Activated T-cell treated with anti-CD3 and anti-CD28 coated beads, Interleukin-2, amount 50 U/mL, for 72 hours (primary cell): ENCODE measurements around the gene PDE8A. TPM values are rescaled to one million over a fixed set of nuclear protein-coding genes. Genes with fewer than 3 reads are reported as not detected.

Experiments
- ATAC-seq, 2 donors: fragments of 150-1000 bp; cut with Tn5 transposase; replicated peaks in 1 of 2; 2 replicates each; pipeline ENCODE4 v1.10.0; 2021; ENCODE audit warnings: moderate library complexity in 2 of 2, mild to moderate bottlenecking in 1 of 2
- DNase-seq, 2 donors: peaks; one replicate each; pipeline ENCODE4 v3.0.0; 2021 to 2022; ENCODE audit warnings: mixed read lengths in 1 of 2
- H3K27ac Mint-ChIP-seq: one replicate; pipeline ENCODE4 v1.8.0; 2022; ENCODE audit warnings: mild to moderate bottlenecking, moderate library complexity, mixed read lengths
- H3K27me3 Mint-ChIP-seq: one replicate; pipeline ENCODE4 v1.8.0; 2022; ENCODE audit warnings: low read depth, mixed read lengths
- H3K36me3 Mint-ChIP-seq, 2 donors: one replicate each; pipeline ENCODE4 v1.8.0; 2022; ENCODE audit warnings: mixed read lengths in 2 of 2, mild to moderate bottlenecking in 1 of 2; ENCODE audit not compliant: insufficient read depth in 2 of 2
- H3K4me1 Mint-ChIP-seq: one replicate; pipeline ENCODE4 v1.8.0; 2022; ENCODE audit warnings: low read depth, mixed read lengths
- H3K4me3 Mint-ChIP-seq, 2 donors: one replicate each; pipeline ENCODE4 v1.8.0; 2022; ENCODE audit warnings: mild to moderate bottlenecking in 2 of 2, mixed read lengths in 2 of 2, moderate library complexity in 2 of 2
- H3K9me3 Mint-ChIP-seq, 2 donors: one replicate each; pipeline ENCODE4 v1.8.0; 2022; ENCODE audit warnings: mixed read lengths in 2 of 2
- total RNA-seq, 2 donors: library from RNA; stranded (reverse); gene quantifications; one replicate each; pipeline ENCODE4 v1.2.3, GENCODE V29; 2022

Gene PDE8A
- total RNA-seq, 2 donors from 2014 or later, result 31.6 to 37.7 TPM

DNA sequence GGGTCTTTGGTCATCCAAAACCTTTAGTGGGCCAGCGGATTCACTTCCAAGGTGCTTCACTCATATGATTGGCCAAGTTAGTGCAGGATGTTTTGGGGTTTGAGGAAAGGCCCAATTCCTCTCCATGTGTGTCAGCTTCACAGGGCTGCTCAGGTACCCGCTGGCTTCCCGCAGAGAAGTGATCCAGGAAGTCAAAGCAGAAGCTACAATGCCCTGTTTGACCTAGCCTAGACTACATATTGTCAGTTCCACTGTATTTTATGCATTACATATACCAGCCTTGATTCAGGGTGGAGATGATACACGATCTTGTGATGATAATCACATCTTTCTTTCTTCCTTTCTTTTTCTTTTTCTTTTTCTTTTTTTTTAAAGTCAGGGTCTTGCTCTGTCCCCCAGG, 32.1 kb downstream of the PDE8A start:
- H3K27ac Mint-ChIP-seq, result no peak overlapping the region
- no peaks in the 10 kb centered on the region for H3K36me3 Mint-ChIP-seq
- H3K4me3 Mint-ChIP-seq, result no peak overlapping the region
- ATAC-seq (no peak), DNase-seq (no peak)
- H3K9me3 Mint-ChIP-seq, result no peaks in the 10 kb centered on the region
- no peaks in the 10 kb centered on the region for H3K27me3 Mint-ChIP-seq
- peaks cover 6% of the 10 kb centered on the region for H3K4me1 Mint-ChIP-seq

DNA sequence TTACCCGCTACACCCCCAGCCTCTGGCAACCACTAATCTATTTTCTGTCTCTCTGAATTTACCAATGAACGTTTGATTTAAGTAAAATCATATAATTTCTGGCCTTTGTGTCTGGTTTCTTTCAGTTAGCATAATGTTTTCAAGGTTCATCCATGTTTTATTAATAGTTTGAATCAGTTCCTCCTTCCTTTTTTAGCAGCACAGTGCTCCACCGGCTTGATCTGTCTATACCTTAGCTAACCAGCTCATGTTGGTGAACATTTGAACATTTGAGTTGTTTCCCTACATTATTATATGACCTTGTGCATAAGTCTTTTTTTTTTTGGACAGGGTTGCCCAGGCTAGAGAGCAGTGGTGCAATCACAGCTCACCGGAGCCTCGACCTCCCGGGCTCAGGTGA, 33.3 kb downstream of the PDE8A start:
- DNase-seq, result no peak
- no peak for ATAC-seq
- H3K4me3 Mint-ChIP-seq, result no peak overlapping the region
- no peak overlapping the region for H3K27ac Mint-ChIP-seq
- no peaks in the 10 kb centered on the region for H3K27me3 Mint-ChIP-seq
- peaks cover 8% of the 10 kb centered on the region for H3K4me1 Mint-ChIP-seq
- H3K9me3 Mint-ChIP-seq, result no peaks in the 10 kb centered on the region
- H3K36me3 Mint-ChIP-seq, result no peaks in the 10 kb centered on the region

DNA sequence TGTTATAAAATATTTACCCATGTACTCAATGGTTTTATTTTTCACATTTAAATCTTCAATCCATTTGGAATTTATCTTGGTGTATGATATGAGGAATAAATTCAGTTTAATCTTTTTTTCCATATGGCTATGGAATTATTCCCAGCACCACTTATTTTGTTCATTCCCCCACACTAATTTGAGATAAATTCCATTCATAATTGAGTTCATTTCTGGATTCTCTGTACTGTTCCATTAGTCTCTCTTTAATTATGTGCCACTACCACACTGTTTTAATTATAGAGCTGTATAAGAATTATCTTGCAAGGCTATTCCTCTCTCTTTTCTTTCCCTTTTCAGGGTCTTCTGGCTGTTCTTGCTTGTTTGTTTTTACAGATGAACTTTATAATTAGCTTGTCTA, 34.6 kb downstream of the PDE8A start:
- DNase-seq, result no peak
- ATAC-seq, result no peak
- H3K4me1 Mint-ChIP-seq, result peaks cover 8% of the 10 kb centered on the region
- no peak overlapping the region for H3K4me3 Mint-ChIP-seq
- H3K36me3 Mint-ChIP-seq, result no peaks in the 10 kb centered on the region
- H3K27me3 Mint-ChIP-seq, result no peaks in the 10 kb centered on the region
- H3K27ac Mint-ChIP-seq, result no peak overlapping the region
- no peaks in the 10 kb centered on the region for H3K9me3 Mint-ChIP-seq

DNA sequence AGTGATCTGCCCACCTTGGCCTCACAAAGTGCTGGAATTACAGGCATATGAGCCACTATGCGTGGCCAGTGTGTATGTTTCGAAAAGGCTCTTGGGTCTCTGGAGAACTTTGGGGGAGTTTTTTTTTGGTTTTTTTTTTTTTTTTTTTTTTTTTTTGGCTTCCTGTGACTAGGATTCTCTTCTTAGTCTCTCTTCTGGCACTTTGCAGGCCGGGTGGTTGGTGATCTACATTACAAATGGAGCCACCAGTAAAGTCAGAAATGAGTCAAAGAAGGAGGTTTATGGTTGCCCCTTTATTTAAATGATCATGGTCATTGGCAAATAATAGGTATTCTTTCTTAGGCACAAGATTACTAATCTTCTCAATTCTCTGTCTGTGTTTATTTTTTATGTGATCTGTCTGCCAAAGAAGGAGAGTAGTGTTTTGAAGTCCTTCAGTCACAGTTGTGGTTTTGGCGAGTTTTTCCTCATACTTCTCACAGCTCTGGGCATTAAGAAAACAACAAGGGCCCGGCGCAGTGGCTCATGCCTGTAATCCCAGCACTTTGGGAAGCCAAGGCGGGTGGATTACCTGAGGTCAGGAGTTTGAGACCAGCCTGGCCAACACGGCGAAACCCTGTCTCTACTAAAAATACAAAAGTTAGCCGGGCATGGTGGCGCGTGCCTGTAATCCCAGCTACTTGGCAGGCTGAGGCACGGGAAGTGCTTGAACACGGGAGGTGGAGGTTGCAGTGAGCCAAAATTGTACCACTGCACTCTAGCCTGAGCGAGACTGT, 38.3 kb downstream of the PDE8A start:
- Mint-ChIP-seq H3K4me1 (peaks cover 18% of the 10 kb centered on the region), H3K36me3 (no peaks in the 10 kb centered on the region), H3K4me3 (no peak overlapping the region), H3K27me3 (no peaks in the 10 kb centered on the region), H3K27ac (no peak overlapping the region), H3K9me3 (no peaks in the 10 kb centered on the region)
- DNase-seq (no peak), ATAC-seq (peak; percentile 37 to 69)

DNA sequence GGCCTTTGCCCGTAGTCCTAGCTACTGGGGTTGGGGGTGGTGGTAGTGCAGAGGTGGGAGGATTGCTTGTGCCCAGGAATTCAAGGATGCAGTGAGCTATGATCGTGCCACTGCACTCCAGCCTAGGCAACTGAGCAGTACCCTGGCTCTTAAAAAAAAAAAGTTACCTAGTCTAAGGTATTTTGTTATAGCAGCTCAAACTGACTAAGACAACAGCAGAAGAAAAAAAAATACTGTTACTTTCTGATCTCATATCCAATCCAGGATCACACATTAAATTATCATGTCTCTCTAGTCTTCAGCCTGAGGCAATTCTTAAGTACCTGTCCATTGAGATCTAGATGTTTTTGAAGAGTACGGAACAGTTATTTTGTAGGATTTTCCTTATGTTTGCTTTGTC, 39.8 kb downstream of the PDE8A start:
- no peak for ATAC-seq
- no peaks in the 10 kb centered on the region for H3K36me3 Mint-ChIP-seq
- H3K4me1 Mint-ChIP-seq, result peaks cover 24% of the 10 kb centered on the region
- no peak overlapping the region for H3K4me3 Mint-ChIP-seq
- H3K9me3 Mint-ChIP-seq, result no peaks in the 10 kb centered on the region
- no peak for DNase-seq
- H3K27ac Mint-ChIP-seq, result no peak overlapping the region
- no peaks in the 10 kb centered on the region for H3K27me3 Mint-ChIP-seq

DNA sequence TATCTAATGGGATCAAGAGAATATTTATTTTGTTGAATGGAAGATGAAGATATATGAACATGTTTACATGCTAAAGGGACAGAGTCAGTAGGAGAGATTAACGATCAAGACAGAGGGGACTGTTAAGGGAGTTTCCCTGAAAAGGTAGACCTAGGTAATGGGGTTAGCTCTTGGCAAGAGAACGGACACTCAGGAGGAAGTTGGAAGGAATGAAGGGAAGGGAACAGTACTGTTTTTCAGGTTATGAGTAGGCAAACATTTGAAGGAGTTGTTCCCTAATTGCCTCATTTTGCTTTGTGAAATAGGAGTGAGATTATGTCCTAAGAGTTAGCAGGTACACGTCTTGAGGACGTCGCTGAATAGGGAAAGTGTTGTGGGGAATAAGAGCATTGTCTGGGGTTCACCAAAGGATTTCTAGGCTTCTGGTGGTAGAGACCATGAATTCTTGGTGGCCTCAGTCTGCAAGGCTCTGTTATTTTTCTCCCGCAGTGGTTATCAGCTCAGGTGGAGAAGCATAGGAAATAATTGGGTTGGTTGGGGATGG, 41.3 kb downstream of the PDE8A start:
- Mint-ChIP-seq H3K27me3 (no peaks in the 10 kb centered on the region), H3K27ac (no peak overlapping the region), H3K4me3 (no peak overlapping the region), H3K36me3 (no peaks in the 10 kb centered on the region), H3K4me1 (peaks cover 33% of the 10 kb centered on the region), H3K9me3 (no peaks in the 10 kb centered on the region)
- ATAC-seq (no peak), DNase-seq (no peak)

DNA sequence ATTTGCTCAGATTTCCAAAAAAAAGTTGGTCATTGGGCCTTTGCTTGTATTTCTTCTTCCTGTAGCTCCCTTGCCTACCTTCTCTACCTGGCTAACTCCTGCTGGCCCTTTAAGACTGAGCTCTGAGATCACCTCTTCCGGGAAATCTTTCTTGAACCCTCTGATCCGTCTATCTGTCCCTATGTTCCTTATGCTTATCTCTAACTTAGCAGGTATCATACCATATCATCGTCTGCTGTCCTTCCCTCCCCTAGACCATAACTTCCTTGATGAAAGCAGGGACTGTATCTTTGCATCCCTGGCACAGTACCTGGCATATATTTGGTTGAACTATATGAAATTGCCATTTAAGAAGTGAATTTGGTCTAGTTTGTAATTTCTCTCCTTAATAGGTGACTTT, 42.3 kb downstream of the PDE8A start:
- Mint-ChIP-seq H3K9me3 (no peaks in the 10 kb centered on the region), H3K4me1 (peaks cover 40% of the 10 kb centered on the region), H3K4me3 (no peak overlapping the region), H3K36me3 (no peaks in the 10 kb centered on the region), H3K27me3 (no peaks in the 10 kb centered on the region), H3K27ac (no peak overlapping the region)
- DNase-seq (no peak), ATAC-seq (no peak)

DNA sequence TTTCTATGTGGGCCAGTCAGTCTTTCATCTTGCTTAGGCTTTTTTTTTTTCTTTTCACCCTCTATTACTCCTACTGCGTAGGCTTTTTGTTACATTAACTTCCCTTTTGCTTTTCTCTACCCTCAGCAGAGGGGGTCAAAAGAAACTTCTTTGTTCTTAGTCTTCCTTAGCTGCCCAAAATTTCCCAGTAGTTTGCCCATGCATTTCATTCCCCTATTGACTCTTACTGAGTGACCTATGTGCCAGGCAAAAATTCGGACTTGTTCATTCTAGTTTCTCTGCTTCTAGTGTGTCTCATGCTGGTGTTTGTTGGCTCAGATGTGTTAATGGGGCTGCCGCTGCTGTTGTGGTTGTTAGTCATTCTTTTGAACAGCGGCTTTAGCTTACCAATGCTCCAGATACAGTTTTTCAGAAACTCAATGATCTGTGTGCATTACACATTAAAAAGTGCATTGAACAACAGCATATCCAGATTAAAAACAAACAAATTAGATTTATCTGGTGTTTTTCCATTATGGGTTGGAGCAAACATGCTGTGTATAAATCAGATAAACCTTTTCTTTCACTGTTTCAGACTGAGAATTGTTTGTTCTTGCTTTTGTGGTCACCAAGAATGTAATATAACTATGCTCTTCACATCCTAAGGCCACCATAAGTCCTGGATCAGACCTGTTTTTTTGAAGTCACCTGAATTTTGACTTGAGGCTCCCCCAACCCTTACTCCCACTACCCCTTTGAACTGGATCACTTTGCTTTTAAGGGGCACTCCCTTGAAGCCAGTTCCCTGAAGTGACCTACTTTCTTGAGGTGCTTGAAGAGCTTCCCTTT, 43.1 kb downstream of the PDE8A start:
- peak; percentile 56 to 77 for ATAC-seq
- peaks cover 45% of the 10 kb centered on the region for H3K4me1 Mint-ChIP-seq
- H3K27me3 Mint-ChIP-seq, result no peaks in the 10 kb centered on the region
- H3K36me3 Mint-ChIP-seq, result no peaks in the 10 kb centered on the region
- peak overlapping the region in 1 of 2 donors; percentile 3 for H3K4me3 Mint-ChIP-seq
- peak in 1 of 2 donors; percentile 13 for DNase-seq
- no peaks in the 10 kb centered on the region for H3K9me3 Mint-ChIP-seq
- no peak overlapping the region for H3K27ac Mint-ChIP-seq

DNA sequence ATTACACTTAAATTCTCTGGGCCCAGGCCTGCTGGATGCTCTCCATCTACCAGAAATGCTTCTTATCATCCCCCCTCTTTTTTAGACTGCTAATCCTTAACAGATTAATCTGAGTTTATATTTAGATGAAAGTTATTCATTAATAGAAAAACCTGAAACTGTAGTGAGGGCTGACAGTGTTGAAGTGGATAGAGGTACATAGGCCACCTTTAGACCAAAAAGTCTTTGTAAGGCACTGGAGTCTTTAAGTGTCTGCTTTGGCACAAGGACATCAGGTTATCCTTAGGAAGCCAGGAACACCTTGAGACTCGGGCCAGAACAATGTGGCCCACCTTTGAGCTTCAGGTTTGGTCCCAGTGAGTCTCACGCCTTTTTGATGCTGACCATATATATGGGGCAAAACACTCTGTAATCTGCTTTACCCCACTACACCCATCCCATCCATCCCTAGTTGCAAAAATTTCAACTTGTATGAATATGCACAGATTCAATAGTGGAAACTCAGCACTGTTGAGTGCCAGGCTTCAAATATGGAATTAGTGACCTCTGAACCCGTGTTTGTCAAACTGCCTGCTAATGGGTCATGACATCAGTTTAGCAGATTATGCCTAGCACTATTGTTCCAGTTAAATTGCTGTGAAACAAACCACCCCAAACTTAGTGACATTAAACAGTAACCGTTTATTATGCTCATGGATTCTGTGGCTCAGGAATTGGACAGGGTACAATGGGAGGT, 44.0 kb downstream of the PDE8A start:
- H3K4me3 Mint-ChIP-seq, result no peak overlapping the region
- H3K27ac Mint-ChIP-seq, result no peak overlapping the region
- no peaks in the 10 kb centered on the region for H3K27me3 Mint-ChIP-seq
- ATAC-seq (no peak), DNase-seq (no peak)
- H3K9me3 Mint-ChIP-seq, result no peaks in the 10 kb centered on the region
- no peaks in the 10 kb centered on the region for H3K36me3 Mint-ChIP-seq
- peaks cover 49% of the 10 kb centered on the region for H3K4me1 Mint-ChIP-seq

DNA sequence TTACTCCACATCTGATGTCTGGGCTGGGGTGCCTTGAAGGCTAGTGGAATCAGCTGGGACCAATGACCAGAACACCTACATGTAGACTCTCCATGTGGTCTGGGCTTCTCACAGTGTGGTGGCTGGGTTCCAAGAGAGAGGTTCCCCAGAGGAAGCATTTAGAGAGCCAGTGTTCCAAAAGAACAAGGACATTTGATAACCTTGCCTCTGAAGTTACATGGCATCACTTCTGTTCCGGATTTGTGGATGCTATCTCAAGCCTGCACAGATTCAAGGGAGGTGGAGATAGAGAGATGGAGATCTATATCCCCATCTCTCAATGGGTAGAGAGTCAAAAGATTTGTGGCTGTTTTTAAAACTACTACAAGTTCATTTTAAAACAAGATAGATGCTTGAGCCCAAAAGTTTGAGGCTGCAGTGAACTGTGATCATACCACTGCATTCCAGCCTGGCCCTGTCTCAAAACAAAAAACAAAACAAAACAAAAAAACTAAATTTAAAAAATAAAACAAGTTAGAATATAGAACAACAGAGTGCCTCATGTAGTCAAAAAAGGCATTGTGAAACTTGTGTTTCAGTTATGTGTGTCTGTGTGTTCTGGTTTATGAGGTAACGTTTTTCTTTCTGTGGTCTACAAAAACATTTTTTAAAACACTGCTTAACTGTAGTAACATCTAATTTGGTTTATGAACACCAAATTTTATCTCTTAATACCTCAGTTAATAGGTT, 44.8 kb downstream of the PDE8A start:
- H3K4me3 Mint-ChIP-seq, result peak overlapping the region in 1 of 2 donors; percentile 33
- ATAC-seq (no peak), DNase-seq (no peak)
- H3K27me3 Mint-ChIP-seq, result no peaks in the 10 kb centered on the region
- no peaks in the 10 kb centered on the region for H3K9me3 Mint-ChIP-seq
- no peak overlapping the region for H3K27ac Mint-ChIP-seq
- H3K4me1 Mint-ChIP-seq, result peaks cover 56% of the 10 kb centered on the region
- no peaks in the 10 kb centered on the region for H3K36me3 Mint-ChIP-seq

DNA sequence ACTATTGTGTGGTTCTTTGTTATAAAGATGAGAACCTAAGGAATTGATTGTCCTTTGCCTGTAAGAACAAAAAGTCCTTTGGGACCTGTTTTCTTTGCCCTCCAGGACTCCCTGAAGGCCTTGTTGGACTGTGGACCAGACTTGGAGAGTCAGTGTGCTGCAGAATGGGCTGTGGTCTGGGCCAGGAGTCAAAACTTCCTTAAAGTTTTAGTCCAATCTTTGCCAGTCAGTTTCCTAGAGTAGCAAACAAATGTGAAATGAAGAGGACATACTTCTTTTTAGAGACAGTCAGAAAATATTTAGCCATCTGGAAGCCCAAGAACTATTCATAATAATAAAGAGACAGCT, 45.4 kb downstream of the PDE8A start:
- Mint-ChIP-seq H3K27ac (no peak overlapping the region), H3K4me3 (peak overlapping the region in 1 of 2 donors; percentile 33), H3K36me3 (no peaks in the 10 kb centered on the region), H3K4me1 (peaks cover 62% of the 10 kb centered on the region), H3K9me3 (no peaks in the 10 kb centered on the region), H3K27me3 (no peaks in the 10 kb centered on the region)
- ATAC-seq, result no peak
- DNase-seq, result no peak

DNA sequence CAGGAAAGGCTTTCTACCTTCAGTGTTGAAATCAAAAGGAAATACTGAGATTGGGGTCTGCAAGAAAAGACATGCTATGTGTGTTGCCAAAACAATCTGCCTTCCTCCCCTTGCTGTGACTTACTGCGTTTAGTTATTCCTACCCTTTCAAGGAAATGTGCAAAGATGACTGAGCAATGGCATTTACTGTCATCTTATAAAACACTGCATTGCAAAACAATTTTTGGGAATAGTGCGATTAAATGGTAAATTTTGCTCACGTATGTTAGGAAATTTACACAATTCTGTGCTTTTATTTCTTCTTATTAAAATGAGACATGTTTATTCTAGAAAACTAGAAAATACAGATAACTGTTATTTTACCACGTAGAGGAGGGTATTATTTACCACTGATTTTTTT, 45.8 kb downstream of the PDE8A start:
- peaks cover 64% of the 10 kb centered on the region for H3K4me1 Mint-ChIP-seq

More for the DNA sequence above, 45.8 kb downstream of the PDE8A start:
- Mint-ChIP-seq H3K27me3 (no peaks in the 10 kb centered on the region), H3K9me3 (no peaks in the 10 kb centered on the region), H3K4me3 (no peak overlapping the region), H3K27ac (no peak overlapping the region), H3K36me3 (no peaks in the 10 kb centered on the region)
- no peak for DNase-seq
- no peak for ATAC-seq
